HCT116 (cell line): ENCODE data around the gene SERHL2. TPM values are rescaled to one million over a fixed set of nuclear protein-coding genes. Genes with fewer than 3 reads are reported as not detected.

Source experiments
- ATAC-seq: fragments of 200-7000 bp; cut with Tn5 transposase; 2 replicates; pipeline ENCODE4 v1.9.1; 2020; ENCODE audit warnings: mild to moderate bottlenecking, moderate library complexity
- BruUV-seq: library from RNA; stranded (reverse); fragments of 400-500 nt; replicated peaks from 2 replicates; lab custom pipeline; 2021; lab: Mats Ljungman, UMichigan
- CTCF ChIA-PET: fragments of 300-600 bp; sonication (Branson Sonifier 250); formaldehyde crosslinking; loops from one replicate; lab custom pipeline; 2021; ENCODE audit warnings: antibody characterized with exemption; lab: Charles Lee
- POLR2A ChIA-PET: fragments of 300-600, 350-600 bp; sonication (Branson Sonifier 250); formaldehyde crosslinking; loops from one replicate; lab custom pipeline; 2021; ENCODE audit warnings: antibody characterized with exemption; lab: Charles Lee
- RAD21 ChIA-PET, 2 experiments: fragments of 300-600 bp; sonication (Branson Sonifier 250); formaldehyde crosslinking; loops; one replicate each; lab custom pipeline; 2023; ENCODE audit warnings: low total read pairs in 2 of 2; ENCODE audit not compliant: uncharacterized antibody in 2 of 2, unreplicated experiment in 2 of 2, low non-redundant PET in 1 of 2; lab: Charles Lee
- DNase-seq: peaks from one replicate; pipeline ENCODE4 v3.0.0-alpha.2; 2010; ENCODE audit warnings: low read depth, low spot score
- H2AFZ ChIP-seq: fragments of 200-600 bp; shearing (Covaris generic), sonication (generic); 2 replicates; pipeline ENCODE4 v1.6.1; 2017; ENCODE audit warnings: low read depth, mixed run types, mixed read lengths, antibody characterized with exemption, low read length; ENCODE audit not compliant: poor library complexity, severe bottlenecking
- H3K27ac ChIP-seq: 2 replicates; pipeline ENCODE4 v1.5.1; 2012; ENCODE audit warnings: low read depth, low read length
- H3K27me3 ChIP-seq: fragments of 200-600 bp; sonication (generic); 2 replicates; pipeline ENCODE4 v1.6.1; 2016; ENCODE audit warnings: mixed run types, low read length, mixed read lengths; ENCODE audit not compliant: insufficient read depth
- H3K36me3 ChIP-seq, 2 experiments: fragments of 200-500 bp in 1 of 2; fragments of 200-600 bp in 1 of 2; sonication (Bioruptor generic) in 1 of 2; sonication (generic) in 1 of 2; 2 replicates each; pipeline versions ENCODE4 v1.5.1 to v1.6.1; 2014 to 2016; ENCODE audit warnings: low read length in 2 of 2, inconsistent platforms in 1 of 2, mixed read lengths in 1 of 2, mixed run types in 1 of 2; ENCODE audit not compliant: insufficient read depth in 2 of 2, control insufficient read depth in 1 of 2
- H3K4me1 ChIP-seq, 2 experiments: fragments of 200-600 bp in 1 of 2; sonication (generic) in 1 of 2; 2 replicates each; pipeline versions ENCODE4 v1.5.1 to v1.6.1; 2012 to 2017; ENCODE audit warnings: low read length in 2 of 2, inconsistent platforms in 1 of 2, mild to moderate bottlenecking in 1 of 2, mixed read lengths in 1 of 2, mixed run types in 1 of 2, moderate library complexity in 1 of 2; ENCODE audit not compliant: insufficient read depth in 2 of 2, control insufficient read depth in 1 of 2
- H3K4me2 ChIP-seq: fragments of 200-600 bp; sonication (generic); 2 replicates; pipeline ENCODE4 v1.6.1; 2017; ENCODE audit warnings: mixed run types, low read length, mixed read lengths
- H3K4me3 ChIP-seq, 2 experiments: fragments of 200-600 bp in 1 of 2; sonication (generic) in 1 of 2; replicated peaks in 1 of 2; 2 replicates each; pipeline ENCODE4 v1.5.1; 2011 to 2016; ENCODE audit warnings: low read length in 2 of 2, control low read depth in 1 of 2, low read depth in 1 of 2, mild to moderate bottlenecking in 1 of 2, mixed read lengths in 1 of 2, mixed run types in 1 of 2
- H3K79me2 ChIP-seq: fragments of 200-600 bp; sonication (generic); 2 replicates; pipeline ENCODE4 v1.6.1; 2017; ENCODE audit warnings: mild to moderate bottlenecking, mixed run types, low read length, moderate library complexity, mixed read lengths; ENCODE audit not compliant: insufficient read depth
- H3K9ac ChIP-seq: fragments of 200-600 bp; sonication (generic); 2 replicates; pipeline ENCODE4 v1.6.1; 2016; ENCODE audit warnings: low read length, mixed read lengths
- H3K9me2 ChIP-seq: fragments of 200-600 bp; sonication (generic), shearing (Covaris generic); 2 replicates; pipeline ENCODE4 v1.6.1; 2017; ENCODE audit warnings: mixed run types, mild to moderate bottlenecking, moderate library complexity; ENCODE audit not compliant: insufficient read depth
- H3K9me3 ChIP-seq, 2 experiments: fragments of 200-500 bp in 1 of 2; fragments of 200-600 bp in 1 of 2; sonication (Bioruptor generic) in 1 of 2; sonication (generic) in 1 of 2; 2 replicates each; pipeline ENCODE4 v1.6.1; 2014 to 2017; ENCODE audit warnings: low read length in 2 of 2, mixed read lengths in 2 of 2, inconsistent platforms in 1 of 2, low read depth in 1 of 2, mild to moderate bottlenecking in 1 of 2, mixed run types in 1 of 2, moderate library complexity in 1 of 2; ENCODE audit not compliant: control insufficient read depth in 1 of 2, insufficient read depth in 1 of 2
- H4K20me1 ChIP-seq: fragments of 200-600 bp; sonication (generic), shearing (Covaris generic); 2 replicates; pipeline ENCODE4 v1.6.1; 2017; ENCODE audit warnings: mixed run types, mild to moderate bottlenecking, moderate library complexity; ENCODE audit not compliant: insufficient read depth
- ATF3 ChIP-seq: IDR thresholded peaks from 2 replicates; pipeline ENCODE4 v1.6.1; 2012
- CBX3 ChIP-seq: IDR thresholded peaks from 2 replicates; pipeline ENCODE4 v1.6.1; 2012; ENCODE audit warnings: low read depth
- ELF1 ChIP-seq: IDR thresholded peaks from 2 replicates; pipeline ENCODE4 v1.6.1; 2012; ENCODE audit warnings: low read depth, borderline replicate concordance
- EZH2 ChIP-seq: fragments of 200-600 bp; sonication (generic); IDR thresholded peaks from 2 replicates; pipeline ENCODE4 v1.6.1; 2017; ENCODE audit warnings: antibody characterized with exemption, mixed run types
- FOSL1 ChIP-seq: IDR thresholded peaks from 2 replicates; pipeline ENCODE4 v1.6.1; 2012; ENCODE audit warnings: low read depth
- MAX ChIP-seq: IDR thresholded peaks from 2 replicates; pipeline ENCODE4 v1.6.1; 2012
- POLR2A ChIP-seq: IDR thresholded peaks from 2 replicates; pipeline ENCODE4 v1.7.0; 2011; ENCODE audit warnings: borderline replicate concordance; ENCODE audit not compliant: insufficient read depth, insufficient read length; ENCODE audit errors: extremely low read depth
- POLR2AphosphoS5 ChIP-seq: IDR thresholded peaks from 2 replicates; pipeline ENCODE4 v1.6.1; 2011; ENCODE audit warnings: mild to moderate bottlenecking, low read depth, low read length, moderate library complexity
- RAD21 ChIP-seq: IDR thresholded peaks from 2 replicates; pipeline ENCODE4 v1.6.1; 2012; ENCODE audit warnings: low read depth, mild to moderate bottlenecking
- SIN3A ChIP-seq: IDR thresholded peaks from 2 replicates; pipeline ENCODE4 v1.6.1; 2012; ENCODE audit warnings: low read depth
- SP1 ChIP-seq: IDR thresholded peaks from 2 replicates; pipeline ENCODE4 v1.6.1; 2012; ENCODE audit warnings: low read depth
- SRF ChIP-seq: IDR thresholded peaks from 2 replicates; pipeline ENCODE4 v1.6.1; 2012; ENCODE audit warnings: low read depth
- TCF7L2 ChIP-seq: IDR thresholded peaks from 2 replicates; pipeline ENCODE4 v1.7.0; 2011; ENCODE audit warnings: borderline replicate concordance, inconsistent platforms; ENCODE audit not compliant: insufficient read depth, insufficient read length; ENCODE audit errors: extremely low read depth
- YY1 ChIP-seq: IDR thresholded peaks from 2 replicates; pipeline ENCODE4 v1.6.1; 2011; ENCODE audit warnings: low read length, low read depth, moderate library complexity, mild to moderate bottlenecking; ENCODE audit not compliant: insufficient replicate concordance; ENCODE audit errors: extremely low read depth
- ZBTB33 ChIP-seq: IDR thresholded peaks from 2 replicates; pipeline ENCODE4 v1.6.1; 2011; ENCODE audit warnings: mild to moderate bottlenecking, low read length, moderate library complexity; ENCODE audit not compliant: insufficient replicate concordance; ENCODE audit errors: extremely low read depth
- ZFX ChIP-seq: fragments of 450-650 bp; IDR thresholded peaks from 2 replicates; pipeline ENCODE4 v1.6.1; 2017
- ZNF274 ChIP-seq: fragments of 200-500 bp; sonication (Bioruptor generic); IDR thresholded peaks from 2 replicates; pipeline ENCODE4 v1.6.1; 2014; ENCODE audit warnings: mild to moderate bottlenecking, low read depth, low read length, inconsistent platforms
- intact Hi-C: fragments of 100-400 bp; cut with micrococcal nuclease; formaldehyde crosslinking; loops from 2 replicates; pipeline ENCODE4 v1.10.0; 2022
- total RNA-seq: library from RNA; stranded (reverse); gene quantifications from one replicate; pipeline ENCODE4 v1.2.1, GENCODE V29; 2021; ENCODE audit not compliant: unreplicated experiment

Gene SERHL2
- total RNA-seq, 1 experiment from 2014 or later: not detected

GRCh38 chr22:42561856-42562255 is 8.1 kb downstream of the SERHL2 start:
- no TSS peak for BruUV-seq
- H3K4me2 ChIP-seq: no peak overlapping the region
- H3K4me3 ChIP-seq: no peak overlapping the region
- POLR2A ChIA-PET: no interaction called here
- H3K4me1 ChIP-seq: no peaks in the 10 kb centered on the region
- H3K9me3 ChIP-seq: no peaks in the 10 kb centered on the region
- RAD21 ChIA-PET: interaction anchor here in 1 of 2 experiments (0.6 kb wide), 1 partner anchor 125 kb away, joined by 3 read pairs; no protein-coding TSS in a partner anchor
- no peaks in the 10 kb centered on the region for H4K20me1 ChIP-seq
- DNase-seq: no peak
- intact Hi-C loops: no loop called here
- no peaks in the 10 kb centered on the region for H3K36me3 ChIP-seq
- no peak for ATAC-seq
- no peak overlapping the region for H3K27ac ChIP-seq
- no peaks in the 10 kb centered on the region for H3K9me2 ChIP-seq
- CTCF ChIA-PET: interaction anchor here (1.3 kb wide), 1 partner anchor 21 kb away, joined by 3 read pairs; no protein-coding TSS in a partner anchor
- H3K27me3 ChIP-seq: no peaks in the 10 kb centered on the region
- no peak overlapping the region for H2AFZ ChIP-seq
- H3K9ac ChIP-seq: no peak overlapping the region
- H3K79me2 ChIP-seq: no peaks in the 10 kb centered on the region
- TF ChIP-seq YY1 (no peak), ZBTB33 (no peak), TCF7L2 (no peak), SRF (no peak), MAX (no peak)

GRCh38 chr22:42562279-42562678 is 8.5 kb downstream of the SERHL2 start:
- Histone ChIP-seq H3K27me3 (no peaks in the 10 kb centered on the region), H4K20me1 (no peaks in the 10 kb centered on the region), H3K9me2 (no peaks in the 10 kb centered on the region), H3K4me2 (no peak overlapping the region), H2AFZ (no peak overlapping the region), H3K27ac (no peak overlapping the region), H3K9me3 (no peaks in the 10 kb centered on the region)
- intact Hi-C loops: no loop called here
- CTCF ChIA-PET: interaction anchor here (1.3 kb wide), 1 partner anchor 20 kb away, joined by 3 read pairs; no protein-coding TSS in a partner anchor
- no peak for ATAC-seq
- BruUV-seq: no TSS peak
- TF ChIP-seq RAD21 (no peak), ZFX (no peak), POLR2AphosphoS5 (no peak), CBX3 (no peak), EZH2 (no peak), SIN3A (no peak), ATF3 (no peak), ZBTB33 (no peak), ELF1 (no peak), SP1 (no peak), FOSL1 (no peak), POLR2A (no peak), ZNF274 (no peak)
- TF ChIP-seq, all 23 proteins: peak for 0
- no peak for DNase-seq
- H3K4me1 ChIP-seq: no peaks in the 10 kb centered on the region
- POLR2A ChIA-PET: no interaction called here
- no peaks in the 10 kb centered on the region for H3K36me3 ChIP-seq
- H3K4me3 ChIP-seq: no peak overlapping the region
- RAD21 ChIA-PET: interaction anchor here in 1 of 2 experiments (0.6 kb wide), 1 partner anchor 126 kb away, joined by 3 read pairs; no protein-coding TSS in a partner anchor
- H3K9ac ChIP-seq: no peak overlapping the region
- H3K79me2 ChIP-seq: no peaks in the 10 kb centered on the region
